Measurements from ENCODE around the gene CD151.

CD151 gene

DNA sequence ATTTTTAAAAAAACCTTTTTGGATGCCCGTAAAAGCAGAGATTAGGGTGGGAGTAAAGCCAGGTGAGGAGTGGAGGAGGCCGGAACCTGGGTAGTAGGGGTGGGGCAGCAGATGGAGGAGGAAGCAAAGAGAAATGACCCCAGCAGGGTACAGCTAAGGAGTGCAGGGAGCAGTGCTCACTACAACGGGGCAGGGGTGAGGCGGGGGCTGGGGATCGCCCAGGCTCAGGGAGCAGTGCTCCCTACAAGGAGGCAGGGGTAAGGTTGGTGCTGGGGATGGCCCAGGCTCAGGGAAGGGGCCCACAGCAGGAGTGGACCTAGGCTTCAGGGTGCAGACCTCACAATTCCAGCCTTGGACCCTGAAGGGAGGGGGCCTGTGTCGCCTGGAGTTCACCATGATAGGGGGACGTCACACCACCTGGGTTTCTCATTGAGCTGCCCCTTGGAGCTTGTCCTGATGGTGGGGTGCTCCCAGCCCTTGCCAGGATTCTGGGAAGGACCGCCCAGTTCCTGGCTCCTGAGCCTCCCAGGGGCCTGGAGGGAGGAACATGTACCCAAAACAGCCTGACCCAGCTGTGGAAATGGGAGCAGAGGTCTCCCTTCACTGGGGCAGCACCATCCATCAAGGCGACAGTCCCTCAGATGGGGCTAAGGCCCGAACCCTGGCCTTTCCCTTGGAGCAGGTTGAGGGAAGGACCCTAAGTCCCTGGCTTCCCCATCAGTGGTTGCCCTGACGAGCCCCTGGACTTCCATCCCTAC, 16.9 kb upstream of the CD151 start:
- DNase-seq = no peak

DNA sequence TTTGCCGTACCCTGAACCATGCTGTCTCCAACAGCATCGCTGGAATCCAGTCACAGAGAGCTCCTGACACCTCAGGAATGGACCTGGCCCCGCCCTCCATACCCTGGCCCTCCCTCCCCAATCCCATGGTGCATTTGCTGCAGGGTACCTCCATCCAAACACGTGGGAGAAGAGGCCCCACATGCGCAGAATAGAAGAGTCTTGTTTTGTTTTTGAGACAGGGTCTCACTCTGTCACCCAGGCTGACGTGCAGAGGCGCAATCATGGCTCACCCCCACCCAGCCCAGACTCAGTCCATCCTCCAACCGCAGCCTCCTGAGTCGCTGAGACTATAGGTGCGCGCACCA, 16.3 kb upstream of the CD151 start:
- no peak for DNase-seq

DNA sequence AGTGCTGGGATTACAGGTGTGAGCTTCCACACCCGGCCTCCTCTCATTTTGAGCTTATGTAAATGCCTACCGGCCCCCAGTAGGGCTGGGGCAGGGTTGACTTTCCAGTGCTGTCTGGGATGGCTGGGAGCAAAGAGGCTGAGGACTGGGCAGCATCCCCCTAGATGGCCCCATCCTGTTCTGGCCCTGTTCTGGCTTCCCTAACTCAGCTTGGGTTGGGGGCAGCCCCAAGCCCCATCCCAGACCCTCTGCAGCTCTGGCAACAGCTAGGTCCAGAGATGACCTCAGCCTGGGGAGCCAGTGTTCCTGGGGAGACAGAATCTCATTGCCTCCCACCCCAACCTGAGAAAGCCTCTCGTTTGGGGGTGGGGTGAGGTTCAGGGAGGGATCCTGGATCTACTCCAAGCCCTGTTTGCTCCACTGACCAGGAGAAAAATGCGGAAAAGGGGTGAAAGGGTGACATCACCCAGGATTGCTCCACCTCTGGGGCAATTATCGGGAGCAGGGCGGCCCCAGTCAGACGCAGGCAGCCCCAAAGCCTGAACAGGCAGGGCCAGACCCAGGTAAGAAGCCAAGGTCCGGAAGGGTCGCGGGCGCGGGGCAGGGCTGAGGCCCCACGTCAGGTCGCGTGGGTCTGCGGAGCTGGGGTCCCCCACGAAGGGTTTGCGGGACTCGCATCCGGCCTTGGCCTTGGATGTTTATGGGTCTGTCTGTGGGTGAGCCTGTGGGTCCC, 14.2 kb upstream of the CD151 start, which contains the start of gene PNPLA2:
TSS of gene PNPLA2 (plus strand) at position 519 of the 733 bp plus-strand sequence. CDS start 805 bp downstream, outside the sequence.
- DNase-seq = no peak

DNA sequence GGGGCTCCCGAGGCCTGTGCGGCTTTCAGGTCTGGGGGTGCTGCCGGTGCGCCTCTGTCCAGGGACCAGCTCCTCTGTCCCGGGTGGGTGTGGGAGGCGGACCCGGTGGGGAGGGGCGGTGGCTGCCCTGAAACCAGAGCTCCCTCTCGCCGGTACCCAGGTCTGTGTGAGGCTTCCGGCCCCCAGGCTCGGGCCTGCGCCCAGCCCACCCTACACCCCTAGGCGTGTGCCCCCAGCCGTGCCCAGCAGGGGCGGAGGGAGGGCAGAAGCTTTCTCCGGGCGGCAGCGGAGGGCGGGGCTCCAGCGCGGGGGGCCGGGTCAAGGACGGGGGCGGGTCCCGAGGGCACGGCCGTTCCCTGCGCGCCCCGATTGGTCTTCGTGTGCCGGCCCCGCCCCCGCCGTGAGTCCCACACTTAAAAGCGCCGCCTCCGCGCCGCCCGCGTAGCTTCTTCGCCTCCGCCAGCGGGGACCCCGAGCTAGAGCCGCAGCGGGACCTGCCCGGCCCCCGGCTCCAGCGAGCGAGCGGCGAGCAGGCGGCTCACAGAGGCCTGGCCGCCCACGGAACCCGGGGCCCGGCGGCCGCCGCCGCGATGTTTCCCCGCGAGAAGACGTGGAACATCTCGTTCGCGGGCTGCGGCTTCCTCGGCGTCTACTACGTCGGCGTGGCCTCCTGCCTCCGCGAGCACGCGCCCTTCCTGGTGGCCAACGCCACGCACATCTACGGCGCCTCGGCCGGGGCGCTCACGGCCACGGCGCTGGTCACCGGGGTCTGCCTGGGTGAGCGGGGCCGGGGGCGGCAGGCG, 13.4 kb upstream of the CD151 start:
- peak; percentile 86 for DNase-seq

DNA sequence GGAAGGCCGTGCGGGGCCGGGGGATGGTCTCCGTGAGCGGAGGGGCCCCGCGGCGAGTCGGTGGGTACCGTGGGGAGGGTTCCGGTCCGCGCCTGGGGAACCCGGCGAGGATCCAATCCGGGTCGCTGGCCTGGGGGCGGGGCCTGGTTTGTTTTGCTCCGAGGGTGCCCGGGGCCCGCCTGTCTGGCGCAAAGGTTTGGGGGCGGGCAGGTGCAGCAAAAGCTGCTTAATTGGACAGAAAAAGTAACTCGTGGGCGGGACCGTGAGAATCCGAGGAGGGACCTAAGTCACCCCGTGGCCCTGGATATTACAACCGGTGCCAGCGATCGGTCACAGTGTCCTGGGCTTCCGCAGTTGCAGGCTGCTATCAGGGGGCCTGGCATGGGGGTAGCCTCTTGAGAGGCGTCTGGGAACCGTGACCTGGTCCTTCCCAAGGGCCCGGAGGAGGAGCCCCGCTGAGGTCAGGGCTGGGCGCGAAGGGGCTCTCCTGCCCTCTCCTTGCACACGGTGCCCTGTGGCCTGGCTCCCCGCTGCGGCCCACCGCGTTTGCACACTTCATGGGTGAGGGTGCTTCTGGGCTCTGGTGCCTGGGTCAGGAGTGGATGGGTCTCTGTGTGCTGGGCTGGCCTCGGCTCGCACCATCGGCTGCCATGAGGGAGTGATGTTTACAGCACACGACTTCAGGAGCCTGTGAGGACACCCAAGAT, 12.7 kb upstream of the CD151 start:
- DNase-seq = peak; percentile 94

DNA sequence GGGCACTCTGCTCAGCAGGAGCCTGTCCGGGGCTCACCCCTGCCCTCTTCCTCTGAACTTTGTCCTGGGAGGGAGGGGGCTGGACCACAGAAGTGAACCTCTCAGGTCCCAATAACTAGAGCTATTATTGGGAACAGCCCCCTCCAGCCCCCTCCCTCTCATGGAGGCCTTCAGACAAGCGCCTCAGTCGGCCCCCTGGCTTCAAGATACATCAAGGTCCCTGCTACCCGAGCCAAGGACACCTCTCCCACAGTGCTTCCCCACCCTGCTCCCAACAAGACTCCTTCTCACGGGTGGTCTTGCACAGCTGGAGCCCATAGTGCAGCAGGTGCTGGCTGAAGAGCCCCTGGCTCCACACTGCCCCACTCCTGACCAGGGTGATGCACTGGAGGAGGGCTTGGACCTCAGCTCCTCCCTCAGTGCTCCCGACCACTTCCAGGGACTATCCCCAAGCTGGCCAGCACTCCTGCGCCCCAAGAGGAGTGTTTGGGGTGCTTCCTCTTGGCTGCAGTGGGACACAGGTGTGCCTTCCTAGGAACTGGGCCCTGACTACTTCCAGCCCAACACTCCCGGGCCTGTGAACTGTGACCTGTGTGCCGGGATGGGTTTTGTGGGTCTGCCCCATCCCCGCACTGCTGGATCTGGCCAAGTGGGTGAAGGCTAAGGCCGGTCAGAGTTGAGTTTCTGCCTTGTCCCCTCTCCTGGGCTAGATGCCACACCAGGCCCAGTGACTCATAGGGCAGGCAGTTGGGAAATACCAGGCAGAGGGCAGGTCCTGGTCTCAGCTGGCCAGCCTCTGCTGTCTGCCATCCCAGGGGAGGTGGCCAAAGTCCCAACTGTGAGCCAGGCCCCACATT, 11.9 kb upstream of the CD151 start:
- DNase-seq = no peak

DNA sequence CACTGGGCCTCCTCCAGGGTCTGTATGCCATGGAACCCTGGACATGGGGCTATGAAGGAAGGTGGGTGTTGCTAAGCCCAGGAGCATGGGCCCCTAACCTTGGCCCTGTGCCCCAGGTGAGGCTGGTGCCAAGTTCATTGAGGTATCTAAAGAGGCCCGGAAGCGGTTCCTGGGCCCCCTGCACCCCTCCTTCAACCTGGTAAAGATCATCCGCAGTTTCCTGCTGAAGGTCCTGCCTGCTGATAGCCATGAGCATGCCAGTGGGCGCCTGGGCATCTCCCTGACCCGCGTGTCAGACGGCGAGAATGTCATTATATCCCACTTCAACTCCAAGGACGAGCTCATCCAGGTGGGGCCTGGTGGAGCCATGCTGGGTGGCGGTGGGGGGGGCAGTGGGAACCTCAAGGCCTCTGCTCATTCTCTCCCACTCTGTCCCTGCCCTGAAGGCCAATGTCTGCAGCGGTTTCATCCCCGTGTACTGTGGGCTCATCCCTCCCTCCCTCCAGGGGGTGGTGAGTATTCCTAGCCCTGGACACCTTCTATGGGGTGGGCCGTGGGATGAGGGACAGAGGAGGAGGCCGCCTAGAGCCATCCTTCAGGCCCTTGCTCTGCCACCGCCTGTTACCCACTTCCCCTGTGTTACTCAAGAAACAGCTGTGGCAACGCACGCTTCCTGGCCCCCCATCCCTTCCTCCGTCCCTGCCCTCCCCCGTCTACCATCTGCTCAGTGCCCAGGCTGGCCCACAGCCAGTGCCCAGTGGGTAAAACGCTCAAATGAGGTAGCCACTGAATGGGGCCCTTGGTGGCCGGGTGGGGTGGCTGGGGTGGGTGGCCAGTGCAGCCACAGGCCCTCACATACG, 11.0 kb upstream of the CD151 start:
- no peak for DNase-seq

DNA sequence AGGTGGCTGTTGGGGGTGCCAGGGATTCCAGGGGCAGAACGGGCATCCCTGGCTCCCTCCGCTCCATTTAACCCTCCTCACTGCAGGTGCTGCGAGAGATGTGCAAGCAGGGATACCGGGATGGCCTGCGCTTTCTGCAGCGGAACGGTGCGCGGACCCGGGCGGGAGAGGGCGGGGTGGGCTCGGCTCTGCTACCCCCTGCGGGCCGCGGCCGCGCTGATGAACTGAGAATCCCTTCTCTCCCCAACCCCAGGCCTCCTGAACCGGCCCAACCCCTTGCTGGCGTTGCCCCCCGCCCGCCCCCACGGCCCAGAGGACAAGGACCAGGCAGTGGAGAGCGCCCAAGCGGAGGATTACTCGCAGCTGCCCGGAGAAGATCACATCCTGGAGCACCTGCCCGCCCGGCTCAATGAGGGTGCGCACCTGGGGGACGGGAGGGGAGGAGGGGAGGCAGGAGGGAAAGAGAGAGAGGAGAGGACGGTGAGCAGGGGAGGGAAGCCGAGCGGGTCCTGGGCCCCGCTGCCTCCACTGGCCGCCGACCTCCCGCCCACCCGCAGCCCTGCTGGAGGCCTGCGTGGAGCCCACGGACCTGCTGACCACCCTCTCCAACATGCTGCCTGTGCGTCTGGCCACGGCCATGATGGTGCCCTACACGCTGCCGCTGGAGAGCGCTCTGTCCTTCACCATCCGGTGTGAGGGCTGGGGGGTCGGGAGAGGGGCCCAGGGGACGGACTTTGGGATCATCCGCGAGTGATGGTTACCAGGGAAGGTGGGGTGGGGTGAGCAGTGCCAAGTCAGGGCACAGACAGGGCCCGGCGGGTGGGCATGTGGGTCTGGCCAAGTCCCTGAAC, 9.1 kb upstream of the CD151 start:
- DNase-seq = no peak

DNA sequence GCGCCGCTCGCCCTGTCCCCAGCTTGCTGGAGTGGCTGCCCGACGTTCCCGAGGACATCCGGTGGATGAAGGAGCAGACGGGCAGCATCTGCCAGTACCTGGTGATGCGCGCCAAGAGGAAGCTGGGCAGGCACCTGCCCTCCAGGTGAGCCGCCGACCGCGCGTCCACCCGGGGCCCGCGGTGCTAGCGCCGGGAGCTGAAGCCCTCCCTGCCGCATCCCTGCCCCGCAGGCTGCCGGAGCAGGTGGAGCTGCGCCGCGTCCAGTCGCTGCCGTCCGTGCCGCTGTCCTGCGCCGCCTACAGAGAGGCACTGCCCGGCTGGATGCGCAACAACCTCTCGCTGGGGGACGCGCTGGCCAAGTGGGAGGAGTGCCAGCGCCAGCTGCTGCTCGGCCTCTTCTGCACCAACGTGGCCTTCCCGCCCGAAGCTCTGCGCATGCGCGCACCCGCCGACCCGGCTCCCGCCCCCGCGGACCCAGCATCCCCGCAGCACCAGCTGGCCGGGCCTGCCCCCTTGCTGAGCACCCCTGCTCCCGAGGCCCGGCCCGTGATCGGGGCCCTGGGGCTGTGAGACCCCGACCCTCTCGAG, 8.4 kb upstream of the CD151 start:
- no peak for DNase-seq

DNA sequence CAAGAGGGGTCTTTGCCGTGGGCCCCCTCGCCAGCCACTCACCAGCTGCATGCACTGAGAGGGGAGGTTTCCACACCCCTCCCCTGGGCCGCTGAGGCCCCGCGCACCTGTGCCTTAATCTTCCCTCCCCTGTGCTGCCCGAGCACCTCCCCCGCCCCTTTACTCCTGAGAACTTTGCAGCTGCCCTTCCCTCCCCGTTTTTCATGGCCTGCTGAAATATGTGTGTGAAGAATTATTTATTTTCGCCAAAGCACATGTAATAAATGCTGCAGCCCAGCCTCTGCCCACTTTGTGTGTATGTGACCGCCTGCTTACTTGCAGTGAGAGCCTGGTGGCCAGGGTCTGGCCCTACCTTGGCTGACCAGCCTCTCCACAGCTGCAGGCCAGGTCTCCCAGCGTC, 7.8 kb upstream of the CD151 start:
- no peak for DNase-seq

DNA sequence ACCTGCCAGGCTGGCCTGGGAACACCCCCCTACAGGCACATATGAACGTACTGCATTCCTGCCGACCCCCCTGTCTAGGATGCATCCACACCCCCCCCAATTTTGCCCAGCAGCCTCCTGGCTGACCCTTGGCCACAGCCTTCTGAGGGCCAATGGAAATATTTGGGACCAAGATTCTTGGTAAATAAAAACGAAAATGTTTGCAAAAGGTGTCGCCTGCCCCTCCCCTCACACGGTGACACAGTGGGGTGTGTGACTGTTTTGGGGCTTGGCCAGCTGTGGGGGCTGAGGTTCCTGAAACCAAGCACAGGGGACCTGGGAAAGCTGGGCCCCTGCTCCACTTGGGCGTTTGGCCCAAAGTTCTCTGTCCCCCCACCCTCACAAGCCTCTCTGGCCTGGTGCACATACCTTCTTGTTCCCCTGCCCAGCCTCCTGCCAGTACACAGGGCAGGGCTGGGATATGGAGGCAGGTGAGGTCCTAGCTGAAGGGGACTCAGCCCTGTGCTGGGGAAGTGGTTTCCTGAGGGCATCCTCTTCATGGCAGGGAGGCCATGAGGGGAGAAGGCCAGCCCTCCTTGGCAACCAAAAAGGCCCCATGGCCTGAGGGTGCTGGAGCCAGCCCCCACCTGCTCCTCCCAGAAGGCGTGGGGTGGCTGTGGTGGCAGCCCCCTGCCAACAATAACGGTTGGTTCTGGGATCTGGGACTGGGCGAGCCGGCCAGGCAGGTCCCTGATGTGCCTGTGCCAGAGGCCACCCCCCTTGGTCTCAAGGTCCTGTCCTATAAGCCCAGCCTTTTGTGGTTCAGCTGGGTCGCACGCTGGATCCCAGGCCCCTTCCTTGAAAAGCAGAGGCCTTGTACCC, 7.2 kb upstream of the CD151 start:
- DNase-seq = no peak

DNA sequence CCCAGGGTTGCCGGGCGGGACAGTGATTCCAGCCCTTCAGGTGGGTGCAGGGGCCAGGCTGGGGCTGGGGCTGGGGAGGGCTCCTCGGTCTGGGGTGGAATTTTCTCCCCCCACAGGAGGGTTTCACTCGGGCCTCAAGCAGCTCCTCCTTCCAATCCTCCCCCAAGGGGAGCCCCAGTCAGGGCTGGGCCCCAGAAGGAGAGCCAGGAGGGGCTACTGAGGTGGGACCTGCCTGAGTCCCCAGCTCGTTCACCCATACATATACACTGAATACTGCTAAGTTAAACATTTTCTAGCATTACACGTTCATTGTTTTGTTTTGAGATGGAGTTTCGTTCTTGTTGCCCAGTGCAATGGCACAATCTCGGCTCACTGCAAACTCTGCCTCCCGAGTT, 6.5 kb upstream of the CD151 start:
- DNase-seq = no peak

DNA sequence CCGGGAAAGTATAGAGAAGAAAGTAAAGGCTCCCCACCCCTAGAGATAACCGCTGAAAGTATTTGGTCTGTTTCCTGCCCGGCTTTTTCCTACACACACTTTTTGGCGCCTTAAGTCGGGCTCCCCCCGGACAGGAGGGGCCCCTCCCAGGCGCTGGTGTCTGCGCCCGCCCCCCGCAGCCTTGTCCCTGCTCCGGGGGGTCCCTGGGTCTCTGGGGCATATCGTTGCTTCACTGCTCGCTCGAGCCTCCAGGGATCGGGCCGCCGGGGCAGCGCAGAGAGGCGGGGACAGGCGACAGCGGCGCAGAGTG, 6.0 kb upstream of the CD151 start:
- no peak for DNase-seq

DNA sequence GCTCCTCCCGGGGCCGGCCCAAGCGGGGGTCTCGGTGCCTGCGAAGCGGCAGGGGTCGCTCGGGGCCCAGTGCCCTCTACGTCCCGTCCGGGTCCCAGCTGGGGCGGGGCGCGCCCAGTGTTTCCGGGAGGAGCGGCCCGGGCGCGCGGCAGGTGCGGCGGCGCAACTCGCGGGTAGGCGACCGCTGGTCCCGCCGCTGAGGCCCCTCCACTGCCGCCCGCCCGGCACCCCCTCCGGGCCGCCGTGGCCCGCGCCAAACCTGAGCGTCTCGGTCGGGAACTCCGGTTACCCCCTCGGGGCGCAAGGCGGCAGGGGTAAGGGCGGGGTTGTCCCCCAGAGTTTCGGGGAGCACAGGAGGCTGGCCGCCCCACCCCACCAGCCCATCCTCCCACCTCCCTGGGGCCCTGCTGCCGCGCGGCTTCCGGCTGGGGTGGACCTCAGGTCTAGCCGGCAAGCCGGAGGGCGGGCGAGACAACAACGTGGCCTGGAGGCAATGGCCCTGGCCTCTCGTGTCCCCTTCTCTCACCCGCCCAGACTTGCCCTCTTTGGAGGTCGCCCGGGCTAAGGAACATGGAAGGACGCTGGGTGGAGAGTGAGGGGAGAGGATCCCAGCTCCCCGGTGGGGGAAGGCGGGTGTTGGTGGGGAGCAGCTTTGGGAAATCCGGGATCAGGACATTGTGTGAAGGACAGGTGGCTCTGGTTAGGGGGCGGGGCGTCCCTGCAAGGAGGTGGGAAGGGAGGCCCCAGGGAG, 5.4 kb upstream of the CD151 start:
- DNase-seq = no peak

DNA sequence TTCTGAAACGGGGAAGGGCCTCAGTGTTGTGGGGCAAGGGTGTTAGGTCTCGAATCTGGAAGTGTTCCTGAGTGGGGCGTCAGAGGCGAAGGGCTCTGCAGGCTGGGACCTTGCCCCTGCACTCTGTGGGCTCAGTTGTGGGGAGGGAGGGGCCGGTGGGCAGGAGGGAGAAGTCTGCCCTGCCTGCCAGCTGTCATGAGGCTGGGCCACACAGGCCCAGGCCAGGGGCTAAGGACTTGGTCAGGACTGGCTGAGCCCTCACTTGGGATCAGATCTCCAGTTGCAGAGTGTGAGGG, 4.9 kb upstream of the CD151 start, which contains the start of gene CRACR2B:
TSS of gene CRACR2B (plus strand) at position 23 of the 296 bp plus-strand sequence. CDS start 689 bp downstream, outside the sequence.
- no peak for DNase-seq

DNA sequence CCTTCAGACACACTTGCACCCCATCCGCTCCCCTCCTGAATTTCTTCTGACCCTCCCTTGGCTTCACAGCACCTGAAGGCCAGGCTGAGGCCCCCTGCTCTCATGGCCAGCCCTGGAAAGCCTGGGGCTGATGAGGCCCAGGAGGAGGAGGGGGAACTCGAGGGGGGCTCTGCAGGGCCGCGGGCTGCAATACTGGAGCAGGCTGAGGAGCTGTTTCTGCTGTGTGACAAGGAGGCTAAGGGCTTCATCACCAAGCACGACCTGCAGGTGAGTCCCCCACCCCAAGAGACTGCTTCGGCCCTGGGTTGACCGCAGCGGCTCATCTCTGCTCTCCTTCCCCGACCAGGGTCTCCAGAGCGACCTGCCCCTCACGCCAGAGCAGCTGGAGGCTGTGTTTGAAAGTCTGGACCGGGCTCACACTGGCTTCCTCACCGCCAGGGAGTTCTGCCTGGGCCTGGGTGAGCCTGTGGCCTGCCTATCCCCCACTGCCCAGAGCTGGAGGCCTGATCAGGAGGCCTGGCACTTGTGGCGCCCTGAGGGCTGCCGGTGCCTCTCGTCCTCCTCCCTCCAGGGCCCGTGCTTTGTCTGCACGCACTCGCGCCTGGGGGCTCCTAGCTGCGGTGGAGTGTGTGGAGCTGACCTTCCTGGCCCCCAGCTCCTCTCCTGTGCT, 4.1 kb upstream of the CD151 start:
- no peak for DNase-seq

DNA sequence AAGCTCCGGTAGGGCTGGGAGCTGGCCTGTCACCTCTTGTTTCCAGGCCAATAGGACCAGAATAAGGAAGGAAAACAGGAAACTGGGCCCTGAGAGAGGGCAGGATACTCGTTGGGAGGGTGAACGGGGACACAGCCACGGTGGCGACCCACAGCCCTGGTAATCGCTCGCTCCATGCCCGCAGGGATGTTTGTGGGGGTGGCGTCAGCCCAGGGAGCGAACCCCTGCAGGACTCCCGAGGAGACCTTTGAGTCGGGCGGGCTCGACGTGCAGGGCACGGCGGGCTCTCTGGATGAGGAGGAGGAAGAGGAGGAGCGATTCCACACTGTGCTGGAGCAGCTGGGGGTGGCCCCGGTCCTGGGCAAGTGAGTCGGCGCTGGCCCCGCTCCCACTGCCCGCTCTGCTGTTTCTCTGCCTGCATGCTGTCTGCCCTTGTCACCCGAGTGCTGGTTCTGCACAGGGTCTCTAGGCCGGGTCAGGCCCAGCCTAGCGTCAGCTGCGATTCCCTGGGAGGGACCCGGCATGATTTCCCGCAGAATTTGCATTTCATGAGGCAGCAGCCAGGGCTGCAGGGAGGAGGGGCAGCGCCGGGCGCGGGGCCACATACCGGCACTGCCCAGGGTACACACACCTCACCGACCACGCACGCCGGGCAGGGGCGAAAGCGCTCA, 3.4 kb upstream of the CD151 start:
- no peak for DNase-seq

All from central memory CD4-positive, alpha-beta T cell (primary cell).